Cerebellar nuclear complex (tissue), 1 donor: Measurements from ENCODE around the gene DOK1.

ENCODE experiments used
- DNase-seq, 2 experiments: peaks; one replicate each; lab custom pipeline; 2025; lab: John Stamatoyannopoulos, UW

The DOK1 gene

GRCh38 chr2:74525717-74526648 is 28.5 kb upstream of the DOK1 start, which contains the start of gene DQX1:
Gene DQX1, minus strand, starts transcription at chr2:74526231. Its CDS starts 502 bp downstream, at chr2:74525729.
- no peak for DNase-seq

- no peak for DNase-seq
Measured at GRCh38 chr2:74526649-74527230, 27.8 kb upstream of the DOK1 start.

- DNase-seq: no peak
Measured at GRCh38 chr2:74527741-74528140, 26.8 kb upstream of the DOK1 start.

GRCh38 chr2:74528600-74529356 is 25.7 kb upstream of the DOK1 start:
- DNase-seq: no peak

GRCh38 chr2:74529357-74530238 is 24.9 kb upstream of the DOK1 start, which contains the start of the genes AUP1 and HTRA2:
Gene AUP1, minus strand, starts transcription at chr2:74529706. Its CDS starts 77 bp downstream, at chr2:74529629.
Gene HTRA2, plus strand, starts transcription at chr2:74529933. Its CDS starts 74 bp downstream, at chr2:74530007.
- peak; percentile 86 to 89 for DNase-seq

- DNase-seq: no peak
Measured at GRCh38 chr2:74530239-74531187, 24.0 kb upstream of the DOK1 start.

- no peak for DNase-seq
Measured at GRCh38 chr2:74531666-74532065, 22.9 kb upstream of the DOK1 start.

- no peak for DNase-seq
Measured at GRCh38 chr2:74532222-74532621, 22.3 kb upstream of the DOK1 start.

- DNase-seq: no peak
Measured at GRCh38 chr2:74533464-74533863, 21.1 kb upstream of the DOK1 start.

GRCh38 chr2:74534411-74534810 is 20.1 kb upstream of the DOK1 start:
- no peak for DNase-seq

GRCh38 chr2:74535440-74535965 is 19.0 kb upstream of the DOK1 start:
- no peak for DNase-seq

GRCh38 chr2:74536166-74536950 is 18.2 kb upstream of the DOK1 start:
- DNase-seq: no peak

- DNase-seq: no peak
Measured at GRCh38 chr2:74537140-74537539, 17.4 kb upstream of the DOK1 start.

GRCh38 chr2:74538881-74539339 is 15.6 kb upstream of the DOK1 start:
- DNase-seq: no peak

GRCh38 chr2:74540291-74540690 is 14.2 kb upstream of the DOK1 start:
- no peak for DNase-seq

- no peak for DNase-seq
Measured at GRCh38 chr2:74542978-74543377, 11.5 kb upstream of the DOK1 start.

GRCh38 chr2:74544634-74545033 is 9.9 kb upstream of the DOK1 start:
- no peak for DNase-seq

GRCh38 chr2:74546004-74546403 is 8.5 kb upstream of the DOK1 start:
- DNase-seq: no peak
